Body of pancreas (tissue), 4 donors: ENCODE data around the gene RPH3AL. TPM values are rescaled to one million over a fixed set of nuclear protein-coding genes. Genes with fewer than 3 reads are reported as not detected.
"Not testable (repeated sequence)": the region's sequence is repeated elsewhere in the genome, so short reads cannot be mapped to it uniquely, and the experiment has no call there.

ENCODE experiments used
- ATAC-seq: fragments of 150-250 bp; one replicate; pipeline ENCODE4 v1.9.1; 2016
- DNase-seq, 4 donors: peaks; one replicate each; pipeline ENCODE4 v3.0.0-alpha.2; 2019
- H3K27ac ChIP-seq, 4 donors: fragments of 200-600 bp; sonication (generic); 1 replicate in 3 of 4; 2 replicates in 1 of 4; pipeline versions ENCODE4 v1.5.1 to v1.6.1; 2016 to 2019; ENCODE audit warnings: mild to moderate bottlenecking in 1 of 4, mixed read lengths in 1 of 4, moderate library complexity in 1 of 4
- H3K27me3 ChIP-seq, 2 donors: fragments of 200-600 bp; sonication (generic); one replicate each; pipeline ENCODE4 v1.6.0; 2016; ENCODE audit warnings: mild to moderate bottlenecking in 1 of 2
- H3K36me3 ChIP-seq, 2 donors: fragments of 200-600 bp; sonication (generic); replicated peaks in 1 of 2; 2 replicates each; pipeline ENCODE4 v1.5.1; 2016; ENCODE audit warnings: low read depth in 2 of 2; ENCODE audit not compliant: insufficient read depth in 1 of 2
- H3K4me1 ChIP-seq: fragments of 200-600 bp; sonication (generic); one replicate; pipeline ENCODE4 v1.6.0; 2016
- H3K4me3 ChIP-seq, 2 donors: fragments of 200-600 bp; sonication (generic); 1 replicate in 1 of 2; 2 replicates in 1 of 2; pipeline ENCODE4 v1.5.1; 2016 to 2019
- H3K9me3 ChIP-seq, 3 donors: fragments of 200-600 bp; sonication (generic); 1 replicate in 2 of 3; 2 replicates in 1 of 3; pipeline ENCODE4 v1.5.1; 2016
- POLR2A ChIP-seq, 3 donors: fragments of 450-650 bp; IDR thresholded peaks; one replicate each; pipeline ENCODE4 v1.6.1; 2016; ENCODE audit warnings: antibody characterized with exemption in 3 of 3, mild to moderate bottlenecking in 2 of 3
- WGBS, 2 donors: methylation state at CpG; one replicate each; pipeline ENCODE4 v1.1.5; 2017; 5-methylcytosine and 5-hydroxymethylcytosine counted together
- intact Hi-C: fragments of 100-400 bp; cut with DNase I; formaldehyde crosslinking; loops from one replicate; pipeline ENCODE4 v1.15.1; 2023
- total RNA-seq, 2 donors: library from RNA; depleted of rRNA; stranded (reverse); fragments of >200 nt; gene quantifications; one replicate each; pipeline ENCODE4 v1.1.0, GENCODE V29; 2016
- TF ChIP-seq, protein P1 (sequence below), 7 experiments: fragments of 450-650 bp in 4 of 7; fragments of 200-600 bp in 3 of 7; sonication (generic) in 3 of 7; IDR thresholded peaks; one replicate each; pipeline ENCODE4 v1.5.1; 2016 to 2019; ENCODE audit warnings: antibody characterized with exemption in 7 of 7

RPH3AL gene
- total RNA-seq, 2 donors from 2014 or later, result 77.1 to 89.5 TPM

DNA sequence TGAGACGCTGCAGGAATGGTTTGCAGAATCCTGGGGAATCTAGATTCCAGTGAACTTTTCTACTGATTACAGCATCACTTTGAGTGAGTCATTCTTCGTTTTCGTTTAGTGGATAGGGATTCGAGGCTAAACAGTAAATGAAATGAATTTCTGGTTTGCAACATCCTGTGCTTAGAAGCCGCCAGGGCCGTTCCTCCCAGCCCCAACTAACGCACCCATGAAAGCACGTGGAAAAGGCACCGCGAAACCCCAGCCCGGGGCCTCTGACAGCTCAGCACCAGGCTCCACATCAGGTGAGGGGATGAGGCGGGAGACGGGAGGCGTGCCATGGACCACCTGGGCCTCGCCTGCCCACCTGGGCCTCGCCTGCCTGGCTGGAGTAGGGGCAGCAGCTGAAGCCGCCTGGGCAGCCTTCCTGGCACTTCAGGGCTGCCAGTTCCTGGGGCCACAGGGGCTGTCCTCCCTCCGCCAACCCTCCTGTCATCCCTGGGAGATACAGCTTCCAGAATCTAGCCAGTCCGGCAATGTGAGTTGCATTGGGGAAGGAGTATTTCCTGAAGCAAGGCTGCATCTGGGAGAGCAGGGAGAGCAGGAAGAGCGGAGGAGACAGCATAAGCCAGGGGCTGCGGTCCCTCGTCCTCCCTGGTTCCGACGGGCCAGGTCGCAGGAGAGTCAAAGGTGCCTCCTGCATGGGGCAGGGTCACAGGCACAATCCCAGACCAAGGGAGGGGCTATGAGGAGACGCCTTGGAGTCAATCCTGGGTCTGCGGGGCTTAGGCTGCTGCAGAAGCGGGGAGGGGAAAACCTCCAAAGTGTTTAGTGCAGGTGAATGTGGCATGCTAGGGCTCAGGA lies 78.4 kb downstream of the RPH3AL start:
- ATAC-seq, result no peak

DNA sequence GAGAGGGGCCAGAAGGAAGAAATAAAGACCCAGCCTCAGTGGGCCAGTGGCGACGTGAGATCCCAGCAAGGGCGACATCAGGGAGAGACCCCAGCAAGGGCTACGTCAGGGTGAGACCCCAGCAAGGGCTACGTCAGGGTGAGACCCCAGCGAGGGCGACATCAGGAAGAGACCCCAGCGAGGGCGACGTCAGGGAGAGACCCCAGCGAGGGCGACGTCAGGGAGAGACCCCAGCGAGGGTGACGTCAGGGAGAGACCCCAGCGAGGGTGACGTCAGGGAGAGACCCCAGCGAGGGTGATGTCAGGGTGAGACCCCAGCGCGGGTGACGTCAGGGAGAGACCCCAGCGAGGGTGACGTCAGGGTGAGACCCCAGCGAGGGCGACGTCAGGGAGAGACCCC lies 79.8 kb downstream of the RPH3AL start:
- H3K36me3 ChIP-seq, H3K9me3 ChIP-seq, intact Hi-C loops, H3K4me1 ChIP-seq, ATAC-seq, H3K27ac ChIP-seq, H3K4me3 ChIP-seq, H3K27me3 ChIP-seq: not testable (repeated sequence)
- peak in 1 of 4 donors; percentile 7 for DNase-seq
- WGBS, 2 donors, result 89 to 90% methylated on average over 7 to 12 of the region's 26 CpGs

More for the DNA sequence above, 78.4 kb downstream of the RPH3AL start:
- Histone ChIP-seq H3K27me3 (no peaks in the 10 kb centered on the region), H3K9me3 (no peaks in the 10 kb centered on the region), H3K4me1 (no peaks in the 10 kb centered on the region), H3K4me3 (no peak overlapping the region), H3K27ac (no peak overlapping the region), H3K36me3 (peaks cover 0 to 2% of the 10 kb centered on the region in 2 donors)
- DNase-seq, result peak in 1 of 4 donors; percentile 12
- WGBS, 2 donors, result 85 to 95% methylated on average over 19 to 28 of the region's 28 CpGs
- no peak for TF ChIP-seq POLR2A (IDR thresholded peaks at IDR 0.05)
- intact Hi-C loops, result no loop called here

DNA sequence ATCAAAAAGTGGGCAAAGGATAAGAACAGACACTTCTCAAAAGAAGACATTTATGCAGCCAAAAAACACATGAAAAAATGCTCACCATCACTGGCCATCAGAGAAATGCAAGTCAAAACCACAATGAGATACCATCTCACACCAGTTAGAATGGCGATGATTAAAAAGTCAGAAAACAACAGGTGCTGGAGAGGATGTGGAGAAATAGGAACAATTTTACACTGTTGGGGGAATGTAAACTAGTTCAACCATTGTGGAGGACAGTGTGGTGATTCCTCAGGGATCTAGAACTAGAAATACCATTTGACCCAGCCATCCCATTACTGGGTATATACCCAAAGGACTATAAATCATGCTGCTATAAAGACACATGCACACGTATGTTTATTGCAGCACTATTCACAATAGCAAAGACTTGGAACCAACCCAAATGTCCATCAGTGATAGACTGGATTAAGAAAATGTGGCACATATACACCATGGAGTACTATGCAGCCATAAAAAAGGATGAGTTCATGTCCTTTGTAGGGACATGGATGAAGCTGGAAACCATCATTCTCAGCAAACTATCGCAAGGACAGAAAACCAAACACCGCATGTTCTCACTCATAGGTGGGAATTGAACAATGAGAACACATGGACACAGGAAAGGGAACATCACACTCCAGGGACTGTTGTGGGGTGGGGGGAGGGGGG lies 80.5 kb downstream of the RPH3AL start:
- H3K27me3 ChIP-seq, DNase-seq, H3K9me3 ChIP-seq, intact Hi-C loops, H3K4me1 ChIP-seq, ATAC-seq, H3K4me3 ChIP-seq, H3K36me3 ChIP-seq, H3K27ac ChIP-seq: not testable (repeated sequence)
- WGBS, 2 donors, result 92 to 96% methylated on average over 4 of the region's 4 CpGs

DNA sequence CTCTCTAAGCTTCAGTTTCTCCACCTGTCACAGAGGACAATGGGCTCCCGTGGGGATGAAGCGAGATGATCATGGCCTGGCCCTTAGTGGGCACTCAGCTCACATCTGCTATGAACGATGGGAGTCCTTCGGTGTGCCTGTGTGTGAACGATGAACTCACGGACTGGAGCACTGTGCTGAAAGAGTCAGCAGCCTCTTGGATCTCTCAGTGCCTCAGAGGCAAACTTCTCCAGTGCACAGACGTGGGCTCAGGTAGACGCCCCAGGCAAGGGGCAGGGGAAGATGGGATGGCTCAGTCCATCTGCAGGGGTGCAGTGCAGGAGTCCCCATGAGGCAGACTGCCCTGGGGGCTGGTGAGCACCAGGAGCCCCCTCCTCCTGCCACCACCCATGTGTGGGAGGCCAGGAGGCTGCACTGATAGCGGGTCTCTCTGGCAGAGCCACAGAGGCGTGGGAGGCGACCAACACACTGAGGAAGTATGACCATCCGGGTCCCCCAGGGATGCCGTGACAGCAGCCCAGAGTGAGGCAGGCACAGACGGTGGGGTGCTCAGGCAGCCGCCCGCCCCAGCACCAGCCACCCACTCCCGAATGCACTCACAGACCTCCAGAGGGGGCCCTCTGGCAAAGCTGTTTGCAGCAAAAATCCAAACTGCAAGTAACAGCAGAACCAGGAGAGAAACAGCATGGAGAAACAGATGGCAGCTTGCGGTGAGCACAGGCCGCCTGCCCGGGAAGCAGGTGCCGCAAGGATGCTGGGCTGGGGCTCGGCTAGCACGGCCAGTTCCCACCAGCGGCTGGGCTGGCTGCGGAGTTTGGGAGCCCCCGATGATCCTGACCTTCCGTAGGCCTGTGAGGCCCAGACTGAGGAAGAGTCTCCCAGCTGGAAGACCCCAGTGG lies 82.7 kb downstream of the RPH3AL start:
- intact Hi-C loops, result no loop called here
- Histone ChIP-seq H3K27me3 (no peaks in the 10 kb centered on the region), H3K4me3 (no peak overlapping the region), H3K36me3 (peaks cover 0 to 2% of the 10 kb centered on the region in 2 donors), H3K4me1 (no peaks in the 10 kb centered on the region), H3K9me3 (no peaks in the 10 kb centered on the region), H3K27ac (no peak overlapping the region)
- peak in 1 of 4 donors; percentile 9 for DNase-seq
- no peak for ATAC-seq
- TF ChIP-seq POLR2A (IDR thresholded peaks at IDR 0.05), result no peak
- TF ChIP-seq, protein P1, sequence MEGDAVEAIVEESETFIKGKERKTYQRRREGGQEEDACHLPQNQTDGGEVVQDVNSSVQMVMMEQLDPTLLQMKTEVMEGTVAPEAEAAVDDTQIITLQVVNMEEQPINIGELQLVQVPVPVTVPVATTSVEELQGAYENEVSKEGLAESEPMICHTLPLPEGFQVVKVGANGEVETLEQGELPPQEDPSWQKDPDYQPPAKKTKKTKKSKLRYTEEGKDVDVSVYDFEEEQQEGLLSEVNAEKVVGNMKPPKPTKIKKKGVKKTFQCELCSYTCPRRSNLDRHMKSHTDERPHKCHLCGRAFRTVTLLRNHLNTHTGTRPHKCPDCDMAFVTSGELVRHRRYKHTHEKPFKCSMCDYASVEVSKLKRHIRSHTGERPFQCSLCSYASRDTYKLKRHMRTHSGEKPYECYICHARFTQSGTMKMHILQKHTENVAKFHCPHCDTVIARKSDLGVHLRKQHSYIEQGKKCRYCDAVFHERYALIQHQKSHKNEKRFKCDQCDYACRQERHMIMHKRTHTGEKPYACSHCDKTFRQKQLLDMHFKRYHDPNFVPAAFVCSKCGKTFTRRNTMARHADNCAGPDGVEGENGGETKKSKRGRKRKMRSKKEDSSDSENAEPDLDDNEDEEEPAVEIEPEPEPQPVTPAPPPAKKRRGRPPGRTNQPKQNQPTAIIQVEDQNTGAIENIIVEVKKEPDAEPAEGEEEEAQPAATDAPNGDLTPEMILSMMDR (IDR thresholded peaks at IDR 0.05), result no peak
- 91 to 93% methylated on average over 13 to 27 of the region's 27 CpGs for WGBS, 2 donors

DNA sequence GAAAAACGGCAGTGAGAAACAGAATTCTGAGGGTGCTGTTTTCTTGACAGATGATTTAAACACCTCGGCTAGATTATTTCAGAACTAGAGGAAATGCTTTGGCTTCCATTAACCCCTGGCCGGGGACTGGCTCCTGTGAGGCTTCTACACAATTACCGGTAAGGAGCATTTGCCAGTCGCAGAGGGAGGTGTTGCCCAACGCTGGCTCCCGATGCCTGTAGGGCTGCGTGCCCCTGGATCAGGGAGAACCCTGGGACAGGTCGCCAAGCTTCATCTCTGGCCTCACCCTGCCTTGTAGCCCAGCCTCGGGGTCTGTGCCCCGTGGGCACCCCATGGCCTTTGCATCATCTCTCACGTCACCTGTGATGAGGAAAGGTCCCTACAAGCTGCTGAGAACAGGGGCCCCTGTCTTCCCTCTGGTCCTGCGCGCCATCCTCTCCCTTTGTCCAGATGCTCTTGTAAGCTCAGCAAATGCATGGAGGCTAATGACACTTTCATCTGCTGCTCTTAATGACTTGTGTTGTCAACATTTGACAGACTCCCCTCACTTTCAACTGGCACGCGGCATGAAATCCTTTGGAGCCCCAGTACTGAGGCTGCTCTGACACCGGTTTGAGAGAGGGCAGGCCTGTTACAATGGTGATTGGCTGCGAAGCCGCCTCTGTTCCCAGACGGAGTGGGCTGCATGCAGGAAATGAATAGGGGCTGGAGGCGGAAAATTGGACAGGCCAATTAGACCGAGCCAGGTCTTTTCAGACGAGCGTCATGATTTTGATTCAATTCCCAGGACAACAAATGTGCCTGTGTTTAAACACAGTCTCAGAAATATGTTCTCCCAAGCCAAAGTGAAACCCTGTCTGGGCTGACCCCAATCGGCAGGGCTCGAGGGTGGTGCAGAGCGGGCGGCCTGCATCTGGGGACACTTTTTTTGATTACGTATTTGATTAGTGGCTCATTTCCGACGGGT lies 85.6 kb downstream of the RPH3AL start:
- ATAC-seq (peak; percentile 50), DNase-seq (peak in 3 of 4 donors; percentile 10 to 37 (median 16))
- 72 to 80% methylated on average over 26 to 31 of the region's 31 CpGs for WGBS, 2 donors
- Histone ChIP-seq H3K36me3 (peaks cover 0 to 11% of the 10 kb centered on the region in 2 donors), H3K9me3 (no peaks in the 10 kb centered on the region), H3K27me3 (no peaks in the 10 kb centered on the region), H3K4me3 (no peak overlapping the region), H3K4me1 (no peaks in the 10 kb centered on the region), H3K27ac (no peak overlapping the region)
- TF ChIP-seq, protein P1 (IDR thresholded peaks at IDR 0.05), result no peak
- no peak for TF ChIP-seq POLR2A (IDR thresholded peaks at IDR 0.05)
- intact Hi-C loops, result no loop called here
